Measurements from ENCODE around the gene PPP1CA. TPM values are rescaled to one million over a fixed set of nuclear protein-coding genes. Genes with fewer than 3 reads are reported as not detected.

The PPP1CA gene
- polyA plus RNA-seq, 2 of the 4 experiments (the other 2 are of a cell fraction): 174 to 208 TPM

DNA sequence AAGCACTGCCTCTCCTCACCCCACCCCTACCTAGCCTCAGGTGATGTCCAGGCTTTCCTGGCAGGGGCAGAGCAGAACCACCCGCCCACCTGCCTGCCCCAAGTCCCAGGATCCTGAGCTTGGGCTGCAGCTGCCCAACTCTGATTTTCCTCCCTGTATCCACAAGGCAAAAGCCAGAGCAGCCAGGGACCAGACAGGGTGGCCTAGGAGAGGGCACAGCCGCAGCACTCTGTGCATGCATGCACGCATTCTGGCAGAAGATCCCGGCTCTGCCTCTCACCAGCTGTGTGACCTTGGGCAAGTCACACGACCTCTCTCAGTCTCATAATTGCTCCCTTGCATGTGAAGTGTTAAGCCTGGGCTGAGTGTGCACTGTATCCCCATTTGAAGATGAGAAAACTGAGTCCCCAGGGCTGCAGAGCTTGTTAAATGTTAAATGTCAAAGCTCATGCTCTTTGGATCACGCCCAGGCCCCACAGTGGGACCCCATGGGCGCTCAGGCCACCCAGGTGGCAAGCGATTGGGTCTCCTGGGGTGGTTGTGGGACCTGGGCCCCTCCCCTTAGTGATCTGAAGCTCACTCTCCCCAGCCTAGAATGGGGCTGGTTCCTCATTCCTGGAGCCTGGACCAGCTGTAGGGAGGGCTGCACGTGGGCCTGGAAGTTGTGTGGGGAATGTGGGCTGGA is 11.0 kb upstream of the PPP1CA start:
- CTCF ChIA-PET: interaction anchor here (0.7 to 4.0 kb wide), 6 partner anchors 10 to 95 kb away, joined by 3 to 36 read pairs (median 6); partner anchors contain the start of genes PPP1CA and TBC1D10C
- no peak for FAIRE-seq
- ATAC-seq: no peak
- Histone ChIP-seq H3K4me1 (peaks cover 28% of the 10 kb centered on the region), H3K27ac (no peak overlapping the region), H3K4me2 (no peak overlapping the region), H3K4me3 (no peak overlapping the region), H3K9me3 (no peaks in the 10 kb centered on the region)
- WGBS (ENCODE audit: missing lambda C conversion rate): 56% methylated on average over 9 of the region's 9 CpGs
- no peak for DNase-seq (ENCODE audit: low read depth in 1 of 2, low spot score in 1 of 2)
- POLR2A ChIA-PET: no interaction called here
- TF ChIP-seq, protein P1, sequence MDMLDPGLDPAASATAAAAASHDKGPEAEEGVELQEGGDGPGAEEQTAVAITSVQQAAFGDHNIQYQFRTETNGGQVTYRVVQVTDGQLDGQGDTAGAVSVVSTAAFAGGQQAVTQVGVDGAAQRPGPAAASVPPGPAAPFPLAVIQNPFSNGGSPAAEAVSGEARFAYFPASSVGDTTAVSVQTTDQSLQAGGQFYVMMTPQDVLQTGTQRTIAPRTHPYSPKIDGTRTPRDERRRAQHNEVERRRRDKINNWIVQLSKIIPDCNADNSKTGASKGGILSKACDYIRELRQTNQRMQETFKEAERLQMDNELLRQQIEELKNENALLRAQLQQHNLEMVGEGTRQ (IDR thresholded peaks at IDR 0.05): no peak
- TF ChIP-seq RAD21 (conservative IDR thresholded peaks at IDR 0.05 in 1 of 2, IDR thresholded peaks at IDR 0.05 in 1 of 2) (no peak), NR3C1 (IDR thresholded peaks at IDR 0.05) (no peak), ZC3H11A (IDR thresholded peaks at IDR 0.05) (no peak), PHF8 (IDR thresholded peaks at IDR 0.05; ENCODE audit: borderline replicate concordance, low read depth) (no peak), CBX8 (IDR thresholded peaks at IDR 0.05) (no peak), BHLHE40 (IDR thresholded peaks at IDR 0.05; ENCODE audit: low read depth, low read length) (no peak)
- TF ChIP-seq, protein P2, sequence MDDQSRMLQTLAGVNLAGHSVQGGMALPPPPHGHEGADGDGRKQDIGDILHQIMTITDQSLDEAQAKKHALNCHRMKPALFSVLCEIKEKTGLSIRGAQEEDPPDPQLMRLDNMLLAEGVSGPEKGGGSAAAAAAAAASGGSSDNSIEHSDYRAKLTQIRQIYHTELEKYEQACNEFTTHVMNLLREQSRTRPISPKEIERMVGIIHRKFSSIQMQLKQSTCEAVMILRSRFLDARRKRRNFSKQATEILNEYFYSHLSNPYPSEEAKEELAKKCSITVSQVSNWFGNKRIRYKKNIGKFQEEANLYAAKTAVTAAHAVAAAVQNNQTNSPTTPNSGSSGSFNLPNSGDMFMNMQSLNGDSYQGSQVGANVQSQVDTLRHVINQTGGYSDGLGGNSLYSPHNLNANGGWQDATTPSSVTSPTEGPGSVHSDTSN (IDR thresholded peaks at IDR 0.05): no peak

DNA sequence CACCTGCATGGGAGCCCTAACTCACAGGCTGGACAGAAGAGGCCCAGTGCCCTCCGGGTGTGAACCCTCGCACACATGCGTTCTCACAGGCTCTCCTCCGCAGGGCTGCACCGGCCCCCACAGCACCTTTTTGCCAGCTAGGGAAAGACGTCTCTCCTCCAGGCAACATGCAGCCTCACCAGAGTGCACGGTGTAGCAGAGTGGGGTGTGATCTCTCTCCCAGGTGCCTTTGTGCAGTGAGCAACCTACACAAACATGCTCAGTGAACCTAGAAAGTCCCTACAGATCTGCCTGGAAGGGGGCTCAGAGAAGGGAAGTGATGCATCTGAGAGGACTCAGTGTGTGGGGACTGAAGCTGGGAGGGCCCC is 10.1 kb upstream of the PPP1CA start:
- H3K4me2 ChIP-seq: no peak overlapping the region
- ChIA-PET CTCF (interaction anchor here (4.0 kb wide), 1 partner anchor 9 kb away, joined by 36 read pairs; the partner anchor contains the start of genes PPP1CA and TBC1D10C), POLR2A (interaction anchor here (0.7 kb wide), 1 partner anchor 9 kb away, joined by 3 read pairs; no protein-coding TSS in a partner anchor)
- H3K27ac ChIP-seq: no peak overlapping the region
- no peak overlapping the region for H3K4me3 ChIP-seq
- no peak for ATAC-seq
- 63% methylated on average over 7 of the region's 7 CpGs for WGBS (ENCODE audit: missing lambda C conversion rate)
- DNase-seq (ENCODE audit: low read depth in 1 of 2, low spot score in 1 of 2): no peak
- no peak for FAIRE-seq
- TF ChIP-seq POLR2A (IDR thresholded peaks at IDR 0.05; ENCODE audit: low read length): no peak
- TF ChIP-seq, protein P3, sequence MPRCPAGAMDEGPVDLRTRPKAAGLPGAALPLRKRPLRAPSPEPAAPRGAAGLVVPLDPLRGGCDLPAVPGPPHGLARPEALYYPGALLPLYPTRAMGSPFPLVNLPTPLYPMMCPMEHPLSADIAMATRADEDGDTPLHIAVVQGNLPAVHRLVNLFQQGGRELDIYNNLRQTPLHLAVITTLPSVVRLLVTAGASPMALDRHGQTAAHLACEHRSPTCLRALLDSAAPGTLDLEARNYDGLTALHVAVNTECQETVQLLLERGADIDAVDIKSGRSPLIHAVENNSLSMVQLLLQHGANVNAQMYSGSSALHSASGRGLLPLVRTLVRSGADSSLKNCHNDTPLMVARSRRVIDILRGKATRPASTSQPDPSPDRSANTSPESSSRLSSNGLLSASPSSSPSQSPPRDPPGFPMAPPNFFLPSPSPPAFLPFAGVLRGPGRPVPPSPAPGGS (IDR thresholded peaks at IDR 0.05): no peak
- TF ChIP-seq, protein P4, sequence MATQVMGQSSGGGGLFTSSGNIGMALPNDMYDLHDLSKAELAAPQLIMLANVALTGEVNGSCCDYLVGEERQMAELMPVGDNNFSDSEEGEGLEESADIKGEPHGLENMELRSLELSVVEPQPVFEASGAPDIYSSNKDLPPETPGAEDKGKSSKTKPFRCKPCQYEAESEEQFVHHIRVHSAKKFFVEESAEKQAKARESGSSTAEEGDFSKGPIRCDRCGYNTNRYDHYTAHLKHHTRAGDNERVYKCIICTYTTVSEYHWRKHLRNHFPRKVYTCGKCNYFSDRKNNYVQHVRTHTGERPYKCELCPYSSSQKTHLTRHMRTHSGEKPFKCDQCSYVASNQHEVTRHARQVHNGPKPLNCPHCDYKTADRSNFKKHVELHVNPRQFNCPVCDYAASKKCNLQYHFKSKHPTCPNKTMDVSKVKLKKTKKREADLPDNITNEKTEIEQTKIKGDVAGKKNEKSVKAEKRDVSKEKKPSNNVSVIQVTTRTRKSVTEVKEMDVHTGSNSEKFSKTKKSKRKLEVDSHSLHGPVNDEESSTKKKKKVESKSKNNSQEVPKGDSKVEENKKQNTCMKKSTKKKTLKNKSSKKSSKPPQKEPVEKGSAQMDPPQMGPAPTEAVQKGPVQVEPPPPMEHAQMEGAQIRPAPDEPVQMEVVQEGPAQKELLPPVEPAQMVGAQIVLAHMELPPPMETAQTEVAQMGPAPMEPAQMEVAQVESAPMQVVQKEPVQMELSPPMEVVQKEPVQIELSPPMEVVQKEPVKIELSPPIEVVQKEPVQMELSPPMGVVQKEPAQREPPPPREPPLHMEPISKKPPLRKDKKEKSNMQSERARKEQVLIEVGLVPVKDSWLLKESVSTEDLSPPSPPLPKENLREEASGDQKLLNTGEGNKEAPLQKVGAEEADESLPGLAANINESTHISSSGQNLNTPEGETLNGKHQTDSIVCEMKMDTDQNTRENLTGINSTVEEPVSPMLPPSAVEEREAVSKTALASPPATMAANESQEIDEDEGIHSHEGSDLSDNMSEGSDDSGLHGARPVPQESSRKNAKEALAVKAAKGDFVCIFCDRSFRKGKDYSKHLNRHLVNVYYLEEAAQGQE (IDR thresholded peaks at IDR 0.05): no peak
- TF ChIP-seq, protein P5, sequence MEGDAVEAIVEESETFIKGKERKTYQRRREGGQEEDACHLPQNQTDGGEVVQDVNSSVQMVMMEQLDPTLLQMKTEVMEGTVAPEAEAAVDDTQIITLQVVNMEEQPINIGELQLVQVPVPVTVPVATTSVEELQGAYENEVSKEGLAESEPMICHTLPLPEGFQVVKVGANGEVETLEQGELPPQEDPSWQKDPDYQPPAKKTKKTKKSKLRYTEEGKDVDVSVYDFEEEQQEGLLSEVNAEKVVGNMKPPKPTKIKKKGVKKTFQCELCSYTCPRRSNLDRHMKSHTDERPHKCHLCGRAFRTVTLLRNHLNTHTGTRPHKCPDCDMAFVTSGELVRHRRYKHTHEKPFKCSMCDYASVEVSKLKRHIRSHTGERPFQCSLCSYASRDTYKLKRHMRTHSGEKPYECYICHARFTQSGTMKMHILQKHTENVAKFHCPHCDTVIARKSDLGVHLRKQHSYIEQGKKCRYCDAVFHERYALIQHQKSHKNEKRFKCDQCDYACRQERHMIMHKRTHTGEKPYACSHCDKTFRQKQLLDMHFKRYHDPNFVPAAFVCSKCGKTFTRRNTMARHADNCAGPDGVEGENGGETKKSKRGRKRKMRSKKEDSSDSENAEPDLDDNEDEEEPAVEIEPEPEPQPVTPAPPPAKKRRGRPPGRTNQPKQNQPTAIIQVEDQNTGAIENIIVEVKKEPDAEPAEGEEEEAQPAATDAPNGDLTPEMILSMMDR (IDR thresholded peaks at IDR 0.05): no peak
- TF ChIP-seq CBX2 (IDR thresholded peaks at IDR 0.05; ENCODE audit: borderline replicate concordance, low read depth): no peak
- TF ChIP-seq RAD21 (conservative IDR thresholded peaks at IDR 0.05 in 1 of 2, IDR thresholded peaks at IDR 0.05 in 1 of 2): no peak
- no peak for TF ChIP-seq FOSB (CRISPR knock-in tag; IDR thresholded peaks at IDR 0.05)
- TF ChIP-seq JUNB (IDR thresholded peaks at IDR 0.05): no peak
- no peaks in the 10 kb centered on the region for H3K9me3 ChIP-seq
- H3K4me1 ChIP-seq: peaks cover 23% of the 10 kb centered on the region
